PC-3 (cell line): ENCODE measurements around the gene CCL15. TPM values are rescaled to one million over a fixed set of nuclear protein-coding genes. Genes with fewer than 3 reads are reported as not detected.

Experiments used
- ATAC-seq: fragments of 200-7000 bp; cut with Tn5 transposase; 2 replicates; pipeline ENCODE4 v1.9.1; 2020; ENCODE audit warnings: mild to moderate bottlenecking, moderate library complexity
- BruUV-seq: library from RNA; stranded (reverse); fragments of 400-500 nt; replicated peaks from 2 replicates; lab custom pipeline; 2021; lab: Mats Ljungman, UMichigan
- CTCF ChIA-PET: fragments of 300-600 bp; sonication (Branson Sonifier 250); formaldehyde crosslinking; loops from one replicate; lab custom pipeline; 2022; ENCODE audit warnings: antibody characterized with exemption; lab: Charles Lee
- POLR2A ChIA-PET: fragments of 300-600 bp; sonication (Branson Sonifier 250); formaldehyde crosslinking; loops from one replicate; lab custom pipeline; 2022; ENCODE audit warnings: antibody characterized with exemption; ENCODE audit not compliant: unreplicated experiment; lab: Charles Lee
- DNase-seq: peaks from one replicate; pipeline ENCODE4 v3.0.0-alpha.2; 2015
- H2AFZ ChIP-seq: fragments of 300-600 bp; sonication (generic); 2 replicates; pipeline ENCODE4 v1.6.0; 2016; ENCODE audit warnings: antibody characterized with exemption, low read length
- H3F3A ChIP-seq: fragments of 300-600 bp; sonication (generic); one replicate; pipeline ENCODE4 v1.6.0; 2017; ENCODE audit warnings: antibody characterized with exemption, low read length, control low read depth, mild to moderate bottlenecking; ENCODE audit not compliant: unreplicated experiment
- H3K27ac ChIP-seq: fragments of 300-600 bp; sonication (generic); 2 replicates; pipeline ENCODE4 v1.5.1; 2016; ENCODE audit warnings: mild to moderate bottlenecking, low read length
- H3K27me3 ChIP-seq: fragments of 300-600 bp; sonication (generic); 2 replicates; pipeline ENCODE4 v1.6.1; 2016; ENCODE audit warnings: low read length, mixed read lengths
- H3K36me3 ChIP-seq: fragments of 300-600 bp; sonication (generic); 2 replicates; pipeline ENCODE4 v1.6.1; 2016; ENCODE audit warnings: low read depth, mixed run types, low read length, mixed read lengths
- H3K4me1 ChIP-seq: fragments of 300-600 bp; sonication (generic); 2 replicates; pipeline ENCODE4 v1.5.1; 2016; ENCODE audit warnings: low read length; ENCODE audit not compliant: insufficient read depth
- H3K4me2 ChIP-seq: fragments of 300-600 bp; sonication (generic); 2 replicates; pipeline ENCODE4 v1.6.0; 2016; ENCODE audit warnings: low read length
- H3K4me3 ChIP-seq: fragments of 300-600 bp; sonication (generic); 2 replicates; pipeline ENCODE4 v1.5.1; 2016; ENCODE audit warnings: mild to moderate bottlenecking, low read length, mixed read lengths
- H3K79me2 ChIP-seq: fragments of 300-600 bp; sonication (generic); 2 replicates; pipeline ENCODE4 v1.6.1; 2017; ENCODE audit warnings: low read length, mixed read lengths
- H3K9ac ChIP-seq: fragments of 300-600 bp; sonication (generic); 2 replicates; pipeline ENCODE4 v1.6.0; 2016; ENCODE audit warnings: mild to moderate bottlenecking, low read length
- H3K9me2 ChIP-seq: fragments of 300-600 bp; sonication (generic); replicated peaks from 2 replicates; pipeline ENCODE4 v1.6.1; 2016; ENCODE audit warnings: mixed run types, low read length, mixed read lengths
- H3K9me3 ChIP-seq: fragments of 300-600 bp; sonication (generic); 2 replicates; pipeline ENCODE4 v1.6.1; 2016; ENCODE audit warnings: low read length, mixed read lengths
- H4K20me1 ChIP-seq: fragments of 300-600 bp; sonication (generic); 2 replicates; pipeline ENCODE4 v1.6.1; 2016; ENCODE audit warnings: low read length, mixed read lengths
- EZH2 ChIP-seq: fragments of 300-600 bp; sonication (generic); IDR thresholded peaks from one replicate; pipeline ENCODE4 v1.6.1; 2017; ENCODE audit warnings: antibody characterized with exemption, mild to moderate bottlenecking, low read length; ENCODE audit not compliant: unreplicated experiment
- EZH2phosphoT487 ChIP-seq: fragments of 300-600 bp; sonication (generic); IDR thresholded peaks from 2 replicates; pipeline ENCODE4 v1.6.1; 2018; ENCODE audit warnings: mild to moderate bottlenecking, antibody characterized with exemption, low read length, borderline replicate concordance
- intact Hi-C: fragments of 100-400 bp; cut with micrococcal nuclease; formaldehyde crosslinking; loops from 2 replicates; pipeline ENCODE4 v1.9.0; 2023
- total RNA-seq: library from RNA; depleted of rRNA; stranded (reverse); fragments of >200 nt; gene quantifications from 2 replicates; pipeline ENCODE4 v1.2.3, GENCODE V29; 2014
- TF ChIP-seq, protein P1 (sequence below): fragments of 300-600 bp; sonication (generic); conservative IDR thresholded peaks from 2 replicates; pipeline ENCODE4 v1.5.1; 2017; ENCODE audit warnings: antibody characterized with exemption, low read depth, mild to moderate bottlenecking, low read length

Gene CCL15
- total RNA-seq, 1 experiment from 2014 or later = not detected

DNA sequence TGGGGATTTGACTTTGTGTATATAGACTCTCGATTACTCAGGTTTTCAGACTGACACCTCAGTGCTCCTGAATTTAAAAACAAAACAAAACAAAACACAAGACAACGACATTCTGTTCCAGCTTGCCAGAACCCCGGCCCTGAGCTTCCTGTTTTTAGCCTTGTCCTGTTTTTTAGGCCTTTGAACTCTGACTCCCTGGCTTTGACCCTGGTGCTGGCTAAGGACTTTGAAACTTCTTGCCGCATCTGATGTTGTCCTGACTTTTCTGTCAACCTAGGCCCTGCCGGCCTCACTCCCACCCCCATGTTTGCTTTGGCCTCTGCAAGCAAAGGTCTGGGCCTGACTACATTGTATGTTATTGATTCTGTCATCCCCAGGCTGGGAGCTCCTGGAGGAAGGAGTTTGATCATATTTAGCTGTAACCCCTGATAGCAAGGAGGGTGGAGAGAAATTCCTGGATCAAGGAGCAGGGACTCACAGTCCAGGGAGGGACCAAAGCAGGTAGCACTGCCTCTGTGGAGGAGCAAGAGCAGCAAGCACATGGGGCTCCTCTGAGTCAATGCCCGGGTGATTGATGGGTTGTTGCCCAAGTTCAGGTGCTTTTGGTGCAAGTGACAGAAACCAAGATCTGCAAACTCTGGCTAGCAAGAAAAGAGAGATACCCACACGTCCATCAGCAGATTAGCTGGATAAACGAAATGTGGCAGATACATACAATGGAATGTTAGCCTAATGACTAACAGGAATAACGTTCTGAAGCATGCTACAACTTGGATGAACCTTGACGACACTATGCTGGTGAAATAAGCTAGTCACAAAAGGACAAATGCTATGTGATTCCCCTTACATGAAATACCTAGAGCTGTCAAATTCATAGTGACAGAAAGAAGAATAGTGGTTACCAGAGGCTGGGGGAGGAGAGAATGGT, 27.8 kb downstream of the CCL15 start:
- ChIA-PET CTCF (interaction anchor here (0.7 kb wide), 1 partner anchor 31 kb away, joined by 3 read pairs; no protein-coding TSS in a partner anchor), POLR2A (no interaction called here)
- peak; percentile 46 for DNase-seq

DNA sequence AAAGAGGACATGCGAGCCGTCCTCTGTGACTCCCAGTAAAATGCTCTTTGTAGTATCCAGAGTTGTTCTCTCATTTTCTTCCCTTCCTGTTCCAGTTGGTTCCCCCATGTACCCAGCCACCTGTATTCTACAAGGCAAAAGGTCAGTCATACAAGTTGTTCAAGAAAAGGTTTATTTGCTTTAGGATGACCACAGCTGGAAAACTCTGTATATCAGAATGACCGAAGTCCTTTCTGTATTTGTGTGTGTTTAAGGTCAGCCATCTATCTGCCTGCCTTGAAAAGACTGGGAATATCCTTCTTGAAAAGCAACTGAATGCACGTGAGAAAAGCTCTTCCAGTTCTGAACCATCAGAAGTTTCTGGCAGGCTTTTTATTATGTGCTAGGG, 28.4 kb downstream of the CCL15 start:
- no peaks in the 10 kb centered on the region for H4K20me1 ChIP-seq
- no peak for TF ChIP-seq EZH2
- no peak for TF ChIP-seq EZH2phosphoT487
- TF ChIP-seq, protein P1, sequence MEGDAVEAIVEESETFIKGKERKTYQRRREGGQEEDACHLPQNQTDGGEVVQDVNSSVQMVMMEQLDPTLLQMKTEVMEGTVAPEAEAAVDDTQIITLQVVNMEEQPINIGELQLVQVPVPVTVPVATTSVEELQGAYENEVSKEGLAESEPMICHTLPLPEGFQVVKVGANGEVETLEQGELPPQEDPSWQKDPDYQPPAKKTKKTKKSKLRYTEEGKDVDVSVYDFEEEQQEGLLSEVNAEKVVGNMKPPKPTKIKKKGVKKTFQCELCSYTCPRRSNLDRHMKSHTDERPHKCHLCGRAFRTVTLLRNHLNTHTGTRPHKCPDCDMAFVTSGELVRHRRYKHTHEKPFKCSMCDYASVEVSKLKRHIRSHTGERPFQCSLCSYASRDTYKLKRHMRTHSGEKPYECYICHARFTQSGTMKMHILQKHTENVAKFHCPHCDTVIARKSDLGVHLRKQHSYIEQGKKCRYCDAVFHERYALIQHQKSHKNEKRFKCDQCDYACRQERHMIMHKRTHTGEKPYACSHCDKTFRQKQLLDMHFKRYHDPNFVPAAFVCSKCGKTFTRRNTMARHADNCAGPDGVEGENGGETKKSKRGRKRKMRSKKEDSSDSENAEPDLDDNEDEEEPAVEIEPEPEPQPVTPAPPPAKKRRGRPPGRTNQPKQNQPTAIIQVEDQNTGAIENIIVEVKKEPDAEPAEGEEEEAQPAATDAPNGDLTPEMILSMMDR = no peak
- DNase-seq (no peak), ATAC-seq (no peak; the same call in 1 of the 2 replicates)
- H3K9ac ChIP-seq = no peak overlapping the region
- no peak overlapping the region for H3K27ac ChIP-seq
- intact Hi-C loops = no loop called here
- no peak overlapping the region for H3K4me3 ChIP-seq
- H3K27me3 ChIP-seq = no peaks in the 10 kb centered on the region
- H3K36me3 ChIP-seq = no peaks in the 10 kb centered on the region
- no peaks in the 10 kb centered on the region for H3F3A ChIP-seq
- ChIA-PET CTCF (no interaction called here), POLR2A (no interaction called here)
- no peak overlapping the region for H2AFZ ChIP-seq
- H3K4me2 ChIP-seq = no peak overlapping the region
- H3K79me2 ChIP-seq = no peaks in the 10 kb centered on the region
- H3K4me1 ChIP-seq = no peaks in the 10 kb centered on the region
- H3K9me3 ChIP-seq = no peaks in the 10 kb centered on the region
- H3K9me2 ChIP-seq = no peaks in the 10 kb centered on the region
- BruUV-seq = no TSS peak

More for the DNA sequence above, 27.8 kb downstream of the CCL15 start:
- Histone ChIP-seq H3K9me2 (no peaks in the 10 kb centered on the region), H3K4me2 (no peak overlapping the region), H2AFZ (no peak overlapping the region), H3F3A (no peaks in the 10 kb centered on the region), H3K36me3 (no peaks in the 10 kb centered on the region), H3K79me2 (no peaks in the 10 kb centered on the region), H4K20me1 (no peaks in the 10 kb centered on the region), H3K9ac (no peak overlapping the region), H3K9me3 (no peaks in the 10 kb centered on the region), H3K4me3 (no peak overlapping the region), H3K27ac (no peak overlapping the region), H3K27me3 (no peaks in the 10 kb centered on the region), H3K4me1 (no peaks in the 10 kb centered on the region)
- ATAC-seq = peak; percentile 60
- BruUV-seq = no TSS peak
- intact Hi-C loops = no loop called here
- TF ChIP-seq, protein P1 = no peak
- TF ChIP-seq EZH2phosphoT487 (no peak), EZH2 (no peak)

DNA sequence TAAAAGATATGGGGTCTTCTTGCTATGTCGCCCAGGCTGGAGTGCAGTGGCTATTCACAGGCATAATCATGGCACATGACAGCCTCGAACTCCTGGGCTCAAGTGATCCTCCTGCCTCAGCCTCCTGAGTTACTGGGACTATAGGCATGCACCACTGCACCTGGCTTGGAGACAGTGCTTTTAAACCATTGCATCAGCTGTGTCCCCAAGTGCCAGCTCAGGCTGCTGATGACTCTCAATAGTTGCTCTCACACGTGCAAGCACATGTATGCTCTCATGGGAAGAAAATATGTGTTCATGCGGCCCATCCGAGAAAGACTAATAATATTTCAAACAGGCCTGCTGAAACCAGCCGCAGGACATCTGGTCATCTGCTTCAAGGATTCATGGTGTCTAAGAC, 28.8 kb downstream of the CCL15 start:
- Histone ChIP-seq H4K20me1 (no peaks in the 10 kb centered on the region), H3K9me2 (no peaks in the 10 kb centered on the region), H3K27me3 (no peaks in the 10 kb centered on the region), H3K9ac (no peak overlapping the region), H3F3A (no peaks in the 10 kb centered on the region), H3K4me3 (no peak overlapping the region), H3K79me2 (no peaks in the 10 kb centered on the region), H3K4me1 (no peaks in the 10 kb centered on the region), H3K36me3 (no peaks in the 10 kb centered on the region), H3K4me2 (no peak overlapping the region), H3K9me3 (no peaks in the 10 kb centered on the region), H3K27ac (no peak overlapping the region), H2AFZ (no peak overlapping the region)
- no peak for DNase-seq
- BruUV-seq = no TSS peak
- intact Hi-C loops = no loop called here
- CTCF ChIA-PET = interaction anchor here (0.6 kb wide), 1 partner anchor 96 kb away, joined by 3 read pairs; no protein-coding TSS in a partner anchor
- TF ChIP-seq EZH2phosphoT487 (no peak), EZH2 (no peak)
- TF ChIP-seq, protein P1 = no peak
- no peak for ATAC-seq
- POLR2A ChIA-PET = no interaction called here
